Fibroblast of the aortic adventitia (primary cell): ENCODE measurements around the gene PPARA. TPM values are rescaled to one million over a fixed set of nuclear protein-coding genes. Genes with fewer than 3 reads are reported as not detected.

Experiments used
- DNase-seq: peaks from one replicate; pipeline ENCODE4 v3.0.0-alpha.2; 2010; ENCODE audit warnings: low read depth
- H3K4me3 ChIP-seq: 2 replicates; pipeline ENCODE4 v1.5.1; 2011; ENCODE audit warnings: low read depth, mild to moderate bottlenecking, control low read depth, low read length, moderate library complexity
- total RNA-seq: library from RNA; depleted of rRNA; stranded (reverse); fragments of >200 nt; gene quantifications from 2 replicates; pipeline ENCODE4 v1.2.3, GENCODE V29; 2012; ENCODE audit warnings: low replicate concordance
- TF ChIP-seq, protein P1 (sequence below): IDR thresholded peaks from 2 replicates; pipeline ENCODE4 v1.5.1; 2011; ENCODE audit warnings: mild to moderate bottlenecking, low read length, control low read depth, inconsistent platforms; ENCODE audit not compliant: insufficient read depth

Gene PPARA
- total RNA-seq, 1 donor = 13.4 TPM

DNA sequence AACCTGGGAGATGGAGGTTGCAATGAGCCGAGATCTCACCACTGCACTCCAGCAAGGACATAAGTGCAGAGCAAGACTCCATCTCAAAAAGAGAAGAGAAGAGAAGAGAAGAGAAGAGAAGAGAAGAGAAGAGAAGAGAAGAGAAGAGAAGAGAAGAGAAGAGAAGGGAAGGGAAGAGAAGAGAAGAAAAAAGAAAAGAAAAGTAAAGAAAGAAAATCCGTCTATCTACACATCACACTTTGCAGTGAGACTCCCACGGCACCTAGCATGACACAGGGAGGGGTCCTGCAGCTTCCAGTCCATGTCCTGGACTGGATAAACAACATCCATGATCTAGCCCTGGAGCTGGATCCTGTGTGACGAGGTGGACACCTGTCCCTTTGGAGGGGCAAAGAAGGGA lies 4.0 kb upstream of the PPARA start:
- no peak for DNase-seq
- no peak overlapping the region for H3K4me3 ChIP-seq
- TF ChIP-seq, protein P1, sequence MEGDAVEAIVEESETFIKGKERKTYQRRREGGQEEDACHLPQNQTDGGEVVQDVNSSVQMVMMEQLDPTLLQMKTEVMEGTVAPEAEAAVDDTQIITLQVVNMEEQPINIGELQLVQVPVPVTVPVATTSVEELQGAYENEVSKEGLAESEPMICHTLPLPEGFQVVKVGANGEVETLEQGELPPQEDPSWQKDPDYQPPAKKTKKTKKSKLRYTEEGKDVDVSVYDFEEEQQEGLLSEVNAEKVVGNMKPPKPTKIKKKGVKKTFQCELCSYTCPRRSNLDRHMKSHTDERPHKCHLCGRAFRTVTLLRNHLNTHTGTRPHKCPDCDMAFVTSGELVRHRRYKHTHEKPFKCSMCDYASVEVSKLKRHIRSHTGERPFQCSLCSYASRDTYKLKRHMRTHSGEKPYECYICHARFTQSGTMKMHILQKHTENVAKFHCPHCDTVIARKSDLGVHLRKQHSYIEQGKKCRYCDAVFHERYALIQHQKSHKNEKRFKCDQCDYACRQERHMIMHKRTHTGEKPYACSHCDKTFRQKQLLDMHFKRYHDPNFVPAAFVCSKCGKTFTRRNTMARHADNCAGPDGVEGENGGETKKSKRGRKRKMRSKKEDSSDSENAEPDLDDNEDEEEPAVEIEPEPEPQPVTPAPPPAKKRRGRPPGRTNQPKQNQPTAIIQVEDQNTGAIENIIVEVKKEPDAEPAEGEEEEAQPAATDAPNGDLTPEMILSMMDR = no peak

DNA sequence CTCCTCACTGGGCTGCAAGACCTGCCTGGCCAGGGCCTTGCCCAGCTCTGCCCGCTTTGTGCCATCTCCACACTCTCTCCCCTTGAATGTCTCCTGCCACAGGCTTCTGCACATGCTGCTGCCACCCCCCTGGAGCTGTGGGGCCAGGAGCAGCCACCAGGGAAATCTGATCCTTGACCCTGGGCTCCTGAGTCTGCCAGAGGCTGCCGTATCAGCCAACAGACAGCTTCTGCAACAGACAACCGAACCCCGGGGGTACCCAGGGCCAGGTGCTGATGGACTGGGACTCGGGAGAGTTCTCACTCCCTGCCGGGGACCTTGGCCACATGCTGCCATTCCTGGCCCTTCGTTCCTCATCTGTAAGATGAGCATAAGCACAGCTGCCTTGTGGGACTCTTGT lies 3.3 kb upstream of the PPARA start:
- no peak overlapping the region for H3K4me3 ChIP-seq
- TF ChIP-seq, protein P1 = no peak
- no peak for DNase-seq

DNA sequence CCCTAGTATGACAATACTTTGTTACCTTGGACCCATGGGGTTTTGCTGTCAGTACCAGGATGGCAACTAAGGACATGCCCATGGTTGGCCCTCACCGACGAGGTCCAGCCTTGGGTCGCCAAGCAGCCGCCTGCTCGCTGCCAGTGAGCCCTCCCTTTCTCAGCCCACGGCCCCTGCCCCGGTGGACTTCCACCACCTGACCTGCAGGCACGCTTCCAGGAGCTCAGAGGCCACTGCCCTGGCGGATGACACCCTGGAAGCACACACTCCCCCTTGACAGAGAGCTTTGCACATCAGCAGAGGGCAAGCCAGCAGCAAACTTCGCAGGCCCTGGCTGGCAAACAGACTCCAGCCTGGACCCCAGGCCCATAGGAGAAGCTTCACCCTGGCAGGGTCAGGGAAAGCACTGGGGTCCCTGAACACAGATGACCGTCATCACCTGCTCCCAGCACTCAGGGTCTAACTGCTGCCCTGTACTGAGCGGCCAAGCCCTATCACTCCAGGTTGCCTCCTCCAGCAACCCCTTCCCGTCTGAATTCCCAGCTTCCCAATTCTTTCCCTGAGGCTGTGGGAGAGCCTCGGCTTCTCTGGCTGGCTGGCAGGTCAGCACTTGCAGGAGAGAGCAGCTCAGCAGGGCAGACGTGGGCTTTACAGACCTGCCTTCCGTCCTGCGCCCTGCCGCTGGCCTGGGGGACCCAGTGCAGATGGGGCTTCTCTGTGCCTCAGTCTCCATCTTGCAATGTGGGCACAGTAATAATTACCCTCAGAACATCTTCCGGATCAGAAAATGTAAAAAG lies 2.7 kb upstream of the PPARA start:
- DNase-seq = no peak
- TF ChIP-seq, protein P1 = no peak
- no peak overlapping the region for H3K4me3 ChIP-seq

DNA sequence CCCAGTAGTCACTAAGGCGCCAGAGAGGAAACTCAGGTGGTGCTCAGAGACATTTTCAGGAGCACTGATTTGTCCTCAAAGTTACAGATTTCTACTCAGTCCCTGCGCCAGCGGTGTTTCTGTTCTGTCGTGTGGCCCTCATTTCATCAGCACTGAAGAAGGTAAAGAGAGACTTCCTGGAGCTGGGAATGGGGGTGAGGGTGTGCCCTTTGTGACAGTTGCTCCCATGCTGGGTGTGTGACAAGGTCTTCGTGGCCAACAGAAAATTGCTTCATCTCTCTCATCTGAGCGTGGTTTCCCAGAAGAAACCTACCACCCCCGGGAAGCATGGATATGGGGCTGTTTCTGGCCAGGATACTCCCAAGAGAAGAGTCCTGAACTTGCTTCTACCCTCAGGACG lies 2.0 kb upstream of the PPARA start:
- TF ChIP-seq, protein P1 = no peak
- DNase-seq = no peak

DNA sequence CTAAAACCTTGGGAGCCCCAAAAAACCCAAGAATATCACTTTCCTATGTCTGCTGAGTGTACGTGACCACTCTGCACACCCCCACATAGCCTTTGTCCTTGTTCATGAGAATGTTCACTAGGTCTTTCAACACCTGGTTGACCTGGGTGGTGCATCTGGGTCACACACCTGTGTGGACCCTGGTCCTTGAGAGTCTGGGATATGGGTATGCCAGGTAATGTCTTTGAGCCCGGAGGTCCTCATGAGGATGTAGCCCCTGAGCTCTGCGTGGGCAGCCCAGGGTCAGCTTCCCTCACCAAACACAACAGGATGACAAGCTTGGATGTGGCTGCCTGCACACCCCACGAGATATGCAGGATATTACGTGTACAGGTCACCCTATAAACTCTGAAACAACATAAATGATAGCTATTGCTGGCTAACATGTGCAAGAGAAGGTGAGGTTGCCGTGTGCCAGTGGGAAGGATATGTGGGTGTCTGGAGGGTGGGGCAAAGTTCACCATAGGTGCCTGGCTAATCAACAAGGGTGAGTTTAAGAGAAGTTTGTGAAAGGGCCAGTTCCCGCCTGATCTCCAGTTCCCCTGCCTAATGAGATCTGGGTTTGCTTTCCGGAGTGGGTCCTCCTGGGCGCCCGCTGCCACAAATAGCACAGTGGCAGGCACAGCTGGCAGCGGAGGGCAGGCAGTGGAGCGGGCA lies 1.4 kb upstream of the PPARA start:
- TF ChIP-seq, protein P1 = no peak
- H3K4me3 ChIP-seq = peak overlapping the region; percentile 73
- no peak for DNase-seq

More for the DNA sequence above, 2.0 kb upstream of the PPARA start:
- no peak overlapping the region for H3K4me3 ChIP-seq

DNA sequence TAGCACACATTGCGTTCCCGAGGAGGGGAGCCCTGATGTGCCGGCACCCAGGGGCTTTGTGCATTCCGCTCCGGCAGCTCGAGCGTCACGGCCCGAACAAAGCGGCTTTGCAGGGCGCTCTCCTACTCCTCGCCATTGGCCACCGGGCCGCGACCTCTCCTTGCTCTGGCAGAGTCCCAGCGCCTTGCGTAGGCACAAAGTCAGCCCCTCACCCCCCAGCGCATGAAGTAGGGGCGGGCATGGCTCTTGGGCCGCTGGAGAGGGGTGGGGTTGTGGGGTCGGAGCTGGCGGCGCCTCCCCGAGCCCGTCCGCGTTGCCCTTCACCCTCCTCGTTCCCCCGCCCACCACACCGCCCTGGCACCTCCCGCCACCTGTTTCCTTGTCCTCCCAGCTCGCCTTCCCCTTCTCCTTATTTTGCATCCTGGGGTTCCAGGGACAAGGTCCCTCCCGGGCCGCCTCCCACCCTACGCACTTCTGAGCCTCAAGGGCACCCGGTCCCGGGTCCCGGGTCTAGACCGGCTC lies 753 bp upstream of the PPARA start:
- TF ChIP-seq, protein P1 = no peak
- no peak for DNase-seq
- H3K4me3 ChIP-seq = peak overlapping the region; percentile 73
